Superior temporal gyrus (tissue), 1 donor: ENCODE measurements around the gene ANXA3.

Experiments used
- DNase-seq: peaks from one replicate; pipeline ENCODE4 v3.0.0-alpha.2; 2016; ENCODE audit errors: extremely low spot score

ANXA3 gene

DNA sequence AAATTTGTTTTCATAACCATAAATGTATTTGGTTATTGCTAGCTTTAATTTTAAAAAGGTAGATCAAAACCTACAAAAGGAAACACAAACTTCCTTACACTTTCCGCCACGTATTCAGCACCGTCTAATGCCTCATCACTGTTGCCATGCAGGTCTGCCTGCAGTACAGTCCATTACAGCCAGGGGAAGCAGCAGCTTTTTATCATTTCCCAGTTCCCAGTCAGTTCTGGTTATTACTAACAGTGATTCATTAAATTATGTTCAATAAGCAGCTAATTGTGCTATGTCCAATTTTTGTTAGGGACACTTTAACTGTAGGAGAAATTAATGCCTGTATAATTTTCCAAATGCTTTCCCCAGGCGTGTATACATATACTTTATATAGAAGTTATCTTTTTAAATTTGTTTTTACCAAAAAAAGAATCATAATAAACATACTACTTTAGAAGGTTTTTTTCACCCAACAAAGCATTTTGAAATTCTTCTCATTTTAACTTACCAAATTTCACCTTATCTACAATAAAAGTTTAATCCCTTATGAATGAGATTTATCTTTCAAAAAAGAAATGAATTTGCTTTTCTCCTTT lies 93.3 kb downstream of the ANXA3 start:
- DNase-seq, result peak; percentile 81

- peak; percentile 76 for DNase-seq
Observed at GRCh38 chr4:78645853-78646757, 94.5 kb downstream of the ANXA3 start.

DNA sequence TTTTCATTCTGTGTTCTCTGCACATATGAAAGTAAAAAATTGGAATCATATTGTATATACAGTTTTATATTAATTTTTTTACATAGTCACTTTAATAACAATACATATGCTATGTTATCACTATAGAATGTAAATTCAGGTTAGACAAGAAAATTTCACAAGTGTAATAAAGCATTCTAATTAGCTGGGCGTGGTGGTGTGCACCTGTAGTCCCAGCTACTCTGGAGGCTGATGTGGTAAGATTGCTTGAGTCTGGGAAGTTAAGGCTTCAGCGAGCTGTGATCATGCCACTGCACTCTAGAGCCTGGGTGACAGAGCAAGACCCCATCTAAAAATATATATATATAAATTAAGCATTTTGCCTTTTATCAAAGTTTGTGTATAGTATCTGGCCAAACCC lies 95.7 kb downstream of the ANXA3 start:
- no peak for DNase-seq

DNA sequence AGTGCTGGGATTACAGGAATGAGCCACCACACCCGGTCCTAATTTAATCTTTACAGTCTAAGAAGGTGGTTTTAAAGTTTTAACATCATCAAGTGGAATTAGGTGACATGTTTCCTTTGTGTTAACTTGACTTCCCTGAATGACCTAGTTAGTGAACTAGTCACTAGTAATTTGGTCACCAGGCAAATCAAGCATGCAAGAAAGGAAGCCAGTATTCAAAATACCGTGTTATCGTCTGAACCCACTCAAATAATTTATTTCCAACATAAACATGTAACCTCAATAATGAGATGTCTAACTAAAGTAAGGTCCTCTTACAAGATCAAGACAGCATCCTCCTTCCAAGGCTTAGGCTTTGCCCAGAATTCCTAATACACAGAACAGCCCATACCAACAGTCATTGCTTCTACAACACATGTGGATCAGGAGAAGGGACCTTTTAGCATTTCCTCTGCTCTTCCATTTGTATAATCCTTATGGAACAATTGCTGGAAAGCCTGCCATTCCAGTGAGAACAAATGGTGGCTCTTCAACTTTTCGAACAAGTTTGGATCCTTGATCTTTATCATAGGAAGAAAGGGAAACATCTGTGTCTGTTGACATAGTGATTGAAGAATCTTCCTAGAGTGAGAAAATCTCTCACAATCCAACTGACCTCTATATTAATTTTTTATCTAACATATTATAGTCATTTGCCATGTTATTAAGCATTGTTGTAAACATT lies 97.2 kb downstream of the ANXA3 start:
- DNase-seq, result no peak

- no peak for DNase-seq
Observed at GRCh38 chr4:78650106-78651024, 98.8 kb downstream of the ANXA3 start.

DNA sequence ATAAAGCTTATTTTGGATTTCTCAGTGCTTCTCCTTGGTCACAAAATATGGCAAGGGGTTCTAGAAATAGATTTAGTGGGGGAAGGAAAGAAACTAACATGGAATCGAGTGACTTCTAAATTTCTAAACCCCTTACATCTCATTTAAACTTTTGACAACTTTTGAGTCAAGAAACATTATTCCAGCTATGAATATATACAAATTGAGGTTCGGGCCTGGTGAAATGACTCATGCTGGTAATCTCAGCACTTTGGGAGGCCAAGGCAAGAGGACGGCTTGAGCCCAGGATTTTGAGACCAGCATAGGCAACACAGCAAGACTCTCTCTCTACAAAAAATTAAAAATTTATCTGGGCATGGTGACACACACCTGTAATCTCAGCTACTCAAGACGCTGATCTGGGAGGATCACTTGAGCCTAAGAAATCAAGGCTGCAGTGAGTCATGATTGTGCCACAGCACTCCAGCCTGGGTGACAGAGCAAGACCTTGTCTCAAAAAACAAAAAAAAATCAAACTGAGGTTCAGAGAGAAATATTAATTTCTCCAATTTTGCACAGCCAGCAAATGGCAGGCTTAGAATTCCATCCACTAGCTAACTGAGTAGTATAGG lies 99.8 kb downstream of the ANXA3 start:
- DNase-seq, result no peak

GRCh38 chr4:78652282-78652876 lies 100.8 kb downstream of the ANXA3 start:
- DNase-seq, result peak; percentile 93

DNA sequence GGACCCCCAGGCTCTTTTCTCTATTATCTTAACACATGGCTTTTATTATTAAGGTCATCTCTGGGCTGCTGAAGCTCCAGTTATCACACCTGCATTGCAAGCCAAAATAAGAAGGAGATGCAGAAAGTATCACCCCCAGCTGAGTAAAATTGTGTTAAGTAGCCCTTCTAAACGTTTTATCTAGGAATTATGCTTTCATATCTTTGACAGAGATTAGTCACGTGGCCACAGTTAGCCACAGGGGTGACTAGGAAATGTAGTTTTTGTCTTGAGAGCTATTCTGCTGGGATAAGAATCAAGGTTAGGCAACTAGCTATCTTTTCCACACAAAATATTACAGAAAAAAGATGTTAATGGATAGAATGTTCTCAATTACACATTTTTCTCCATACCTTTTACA lies 102.1 kb downstream of the ANXA3 start:
- DNase-seq, result no peak

- no peak for DNase-seq
Observed at GRCh38 chr4:78654807-78655206, 103.2 kb downstream of the ANXA3 start.

DNA sequence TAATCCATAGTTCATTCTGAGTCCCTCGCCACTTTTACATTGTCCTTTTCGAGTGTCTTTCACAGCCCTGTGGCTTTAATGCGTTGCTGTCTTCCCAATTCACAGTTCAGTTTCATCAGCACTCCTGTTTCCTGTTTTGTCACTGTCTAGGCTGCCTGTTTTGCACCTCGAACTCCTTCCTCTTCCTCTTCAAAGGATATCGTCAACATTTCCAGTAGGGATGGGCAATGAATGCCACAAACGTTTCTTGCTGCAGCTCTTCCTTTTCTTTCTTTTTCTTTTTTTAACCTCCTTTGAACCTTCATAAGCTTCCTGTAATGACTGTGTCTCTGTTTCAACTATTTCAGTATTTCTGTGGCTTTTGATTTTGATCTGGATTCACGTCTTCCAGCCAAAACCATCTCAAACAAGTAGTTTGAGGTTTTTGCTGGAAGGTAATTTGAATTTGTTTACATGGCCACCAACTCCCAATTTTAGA lies 105.4 kb downstream of the ANXA3 start:
- no peak for DNase-seq

DNA sequence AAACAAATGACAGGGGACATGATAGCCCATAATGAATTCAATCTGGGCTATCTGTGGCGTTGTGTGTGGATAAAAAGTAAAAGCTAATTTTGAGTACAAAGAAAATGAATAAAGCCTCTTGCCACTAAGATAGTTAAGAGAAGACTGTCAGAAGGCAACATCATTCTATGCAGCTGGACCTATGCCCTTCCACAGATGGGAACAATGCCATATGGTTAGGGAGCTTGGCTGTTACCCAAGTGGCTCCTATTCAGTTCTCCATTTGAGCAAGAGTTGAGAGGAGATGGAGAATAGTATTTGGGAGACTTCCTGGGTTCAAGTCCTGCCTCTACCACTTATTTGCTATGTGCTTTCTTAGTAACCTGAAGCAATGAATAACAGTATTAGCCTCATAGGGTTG lies 107.7 kb downstream of the ANXA3 start:
- DNase-seq, result no peak

GRCh38 chr4:78659665-78660064 lies 108.1 kb downstream of the ANXA3 start:
- no peak for DNase-seq
